Karpas-422 (cell line): ENCODE results near the gene SLC4A8. TPM values are rescaled to one million over a fixed set of nuclear protein-coding genes. Genes with fewer than 3 reads are reported as not detected.
"Not testable (repeated sequence)": the region's sequence is repeated elsewhere in the genome, so short reads cannot be mapped to it uniquely, and the experiment has no call there.

Experiments
- DNase-seq: peaks from one replicate; pipeline ENCODE4 v3.0.0-alpha.2; 2015
- H2AFZ ChIP-seq: fragments of 200-600 bp; sonication (generic); 2 replicates; pipeline ENCODE4 v1.6.1; 2014; ENCODE audit warnings: antibody characterized with exemption, low read length, mixed read lengths
- H3K27ac ChIP-seq: fragments of 200-600 bp; sonication (generic); 2 replicates; pipeline ENCODE4 v1.5.1; 2014; ENCODE audit warnings: mild to moderate bottlenecking, low read length, moderate library complexity
- H3K27me3 ChIP-seq: fragments of 200-600 bp; sonication (generic); 2 replicates; pipeline ENCODE4 v1.6.1; 2014; ENCODE audit warnings: low read length, mixed read lengths
- H3K36me3 ChIP-seq: fragments of 200-600 bp; sonication (generic); 2 replicates; pipeline ENCODE4 v1.6.1; 2014; ENCODE audit warnings: low read length, mixed read lengths; ENCODE audit not compliant: insufficient read depth
- H3K4me1 ChIP-seq: fragments of 200-600 bp; sonication (generic); 2 replicates; pipeline ENCODE4 v1.6.1; 2014; ENCODE audit warnings: mild to moderate bottlenecking, low read length, mixed read lengths
- H3K4me2 ChIP-seq: fragments of 200-600 bp; sonication (generic); 2 replicates; pipeline ENCODE4 v1.6.1; 2014; ENCODE audit warnings: low read length, low read depth, mild to moderate bottlenecking; ENCODE audit not compliant: poor library complexity, severe bottlenecking
- H3K4me3 ChIP-seq: fragments of 200-600 bp; sonication (generic); 2 replicates; pipeline ENCODE4 v1.5.1; 2014; ENCODE audit warnings: mild to moderate bottlenecking, antibody characterized with exemption, low read length, mixed read lengths
- H3K79me2 ChIP-seq: fragments of 200-600 bp; sonication (generic); 2 replicates; pipeline ENCODE4 v1.6.1; 2014; ENCODE audit warnings: mild to moderate bottlenecking, low read length, mixed read lengths
- H3K9ac ChIP-seq: fragments of 200-600 bp; sonication (generic); 2 replicates; pipeline ENCODE4 v1.6.0; 2014; ENCODE audit warnings: low read length
- H3K9me2 ChIP-seq: fragments of 200-600 bp; sonication (generic), shearing (Covaris generic); replicated peaks from 2 replicates; pipeline ENCODE4 v1.6.0; 2014; ENCODE audit warnings: mild to moderate bottlenecking, low read length, moderate library complexity; ENCODE audit not compliant: insufficient read depth
- H3K9me3 ChIP-seq: fragments of 300-700, 200-600 bp; sonication (generic); 2 replicates; pipeline ENCODE4 v1.6.1; 2014; ENCODE audit warnings: low read length, mixed read lengths
- H4K20me1 ChIP-seq: fragments of 200-600 bp; sonication (generic); 2 replicates; pipeline ENCODE4 v1.6.1; 2014; ENCODE audit warnings: mild to moderate bottlenecking, antibody characterized with exemption, low read length, low read depth; ENCODE audit not compliant: insufficient read depth
- total RNA-seq: library from RNA; depleted of rRNA; stranded (reverse); fragments of >200 nt; shearing (Covaris generic); gene quantifications from 2 replicates; pipeline ENCODE4 v1.2.3, GENCODE V29; 2014; ENCODE audit warnings: low replicate concordance

Gene SLC4A8
- total RNA-seq, 1 experiment from 2014 or later: 9.1 TPM

DNA sequence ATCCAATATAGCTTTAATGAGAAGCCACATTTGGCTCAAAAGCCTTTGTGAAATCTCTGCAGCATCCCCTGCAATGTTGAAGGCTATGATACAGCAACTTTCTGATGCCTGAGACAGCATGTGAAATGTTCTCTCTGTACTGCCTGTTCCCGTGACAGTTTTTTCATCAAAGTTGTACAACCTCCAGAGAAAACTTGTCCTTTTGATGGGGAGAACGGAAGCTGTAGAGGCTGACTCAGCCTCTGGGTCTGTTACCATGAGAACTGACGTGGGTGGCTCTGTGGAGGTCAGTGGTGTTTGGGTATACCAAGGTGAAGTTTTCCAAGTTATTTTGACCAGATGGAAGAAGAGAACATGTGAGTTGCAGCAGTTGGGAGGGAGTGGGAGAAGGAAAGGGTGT lies 17.0 kb downstream of the SLC4A8 start:
- no peak for DNase-seq
- no peak overlapping the region for H3K4me2 ChIP-seq

DNA sequence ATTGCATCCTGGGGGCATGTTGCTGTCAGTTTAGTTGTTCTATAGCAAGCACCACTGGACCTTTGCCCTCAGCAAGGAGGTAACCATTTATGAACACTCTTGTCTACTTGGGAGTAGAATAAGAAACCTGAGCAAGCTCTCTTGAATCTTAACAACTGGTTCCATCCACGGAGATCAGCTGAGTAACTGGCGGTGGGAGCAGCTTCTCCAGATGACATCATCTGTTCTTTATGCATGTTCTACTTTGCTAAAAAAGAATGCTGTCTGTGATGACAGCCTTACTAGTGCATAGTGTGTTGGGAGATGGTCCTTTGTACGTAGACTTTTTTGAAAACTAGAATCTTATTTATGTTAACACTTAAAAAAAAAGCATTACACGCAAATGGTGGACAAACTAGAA lies 17.7 kb downstream of the SLC4A8 start:
- no peaks in the 10 kb centered on the region for H3K36me3 ChIP-seq
- H3K27me3 ChIP-seq: no peaks in the 10 kb centered on the region
- no peak overlapping the region for H3K4me2 ChIP-seq
- H3K27ac ChIP-seq: no peak overlapping the region
- no peak overlapping the region for H2AFZ ChIP-seq
- no peaks in the 10 kb centered on the region for H3K9me2 ChIP-seq
- no peaks in the 10 kb centered on the region for H3K4me1 ChIP-seq
- no peak overlapping the region for H3K4me3 ChIP-seq
- no peaks in the 10 kb centered on the region for H3K9me3 ChIP-seq
- no peaks in the 10 kb centered on the region for H3K79me2 ChIP-seq
- no peaks in the 10 kb centered on the region for H4K20me1 ChIP-seq
- H3K9ac ChIP-seq: no peak overlapping the region
- DNase-seq: no peak

More for the DNA sequence above, 17.0 kb downstream of the SLC4A8 start:
- Histone ChIP-seq H3K79me2 (no peaks in the 10 kb centered on the region), H3K9me3 (no peaks in the 10 kb centered on the region), H3K4me3 (no peak overlapping the region), H3K4me1 (no peaks in the 10 kb centered on the region), H3K27ac (no peak overlapping the region), H4K20me1 (no peaks in the 10 kb centered on the region), H2AFZ (no peak overlapping the region), H3K27me3 (no peaks in the 10 kb centered on the region), H3K9me2 (no peaks in the 10 kb centered on the region), H3K36me3 (no peaks in the 10 kb centered on the region), H3K9ac (no peak overlapping the region)

DNA sequence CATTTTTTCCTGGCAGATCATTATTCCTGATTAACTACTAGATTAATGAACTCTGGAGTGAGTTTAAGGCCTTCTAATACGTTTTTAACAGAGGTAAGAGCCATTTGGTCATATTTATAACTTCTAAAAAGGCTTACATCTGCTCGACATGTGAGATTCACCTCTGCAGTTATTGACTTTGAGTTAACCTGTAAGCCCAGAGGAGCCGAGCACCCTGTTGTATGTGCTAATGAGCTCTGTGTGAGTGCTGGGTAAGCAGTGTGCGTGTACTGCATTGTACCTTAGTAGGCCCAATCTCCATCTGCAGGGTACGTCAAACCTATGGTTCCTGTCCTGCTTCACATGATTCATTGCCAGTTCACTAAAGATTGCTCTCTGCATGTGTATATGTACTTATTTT lies 18.9 kb downstream of the SLC4A8 start:
- Histone ChIP-seq H3K9me2 (no peaks in the 10 kb centered on the region), H3K4me3 (no peak overlapping the region), H3K27ac (no peak overlapping the region), H3K9me3 (no peaks in the 10 kb centered on the region), H3K27me3 (no peaks in the 10 kb centered on the region), H3K9ac (no peak overlapping the region), H2AFZ (no peak overlapping the region), H3K36me3 (no peaks in the 10 kb centered on the region), H4K20me1 (no peaks in the 10 kb centered on the region), H3K79me2 (no peaks in the 10 kb centered on the region), H3K4me2 (no peak overlapping the region), H3K4me1 (no peaks in the 10 kb centered on the region)
- no peak for DNase-seq

DNA sequence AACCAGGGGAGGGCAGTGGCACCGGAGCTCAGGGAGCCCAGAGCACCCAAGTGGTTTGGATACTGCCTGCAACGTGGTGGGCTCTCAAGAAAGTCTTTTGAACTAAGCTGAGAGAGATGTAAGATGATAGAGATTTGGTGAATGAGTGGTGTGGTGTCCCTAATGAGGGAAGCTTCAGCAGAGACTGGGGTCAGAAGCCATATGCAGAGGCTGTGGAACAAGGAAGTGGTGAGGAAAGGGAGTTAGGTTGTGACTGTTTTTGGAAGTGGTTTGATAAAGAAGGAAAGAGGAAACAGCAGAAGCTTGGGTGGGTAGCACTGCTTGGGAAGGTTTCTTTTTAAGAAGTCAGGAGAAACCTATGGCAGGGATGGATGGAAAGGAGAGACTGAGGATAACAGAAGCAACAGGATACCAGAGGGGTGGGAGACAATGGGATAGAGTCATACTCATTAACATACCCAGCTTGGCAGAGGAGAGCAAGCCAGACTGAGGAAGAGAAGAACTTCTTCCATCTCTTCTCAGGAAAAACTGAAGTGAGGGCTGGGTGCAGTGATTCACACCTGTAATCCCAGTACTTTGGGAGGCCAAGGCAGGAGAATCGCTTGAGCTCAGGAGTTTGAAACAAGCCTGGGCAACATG lies 24.1 kb downstream of the SLC4A8 start:
- Histone ChIP-seq H2AFZ (no peak overlapping the region), H3K4me1 (no peaks in the 10 kb centered on the region), H3K79me2 (no peaks in the 10 kb centered on the region), H4K20me1 (no peaks in the 10 kb centered on the region), H3K4me3 (no peak overlapping the region), H3K9ac (no peak overlapping the region), H3K27me3 (no peaks in the 10 kb centered on the region), H3K36me3 (no peaks in the 10 kb centered on the region), H3K9me2 (no peaks in the 10 kb centered on the region), H3K27ac (no peak overlapping the region), H3K4me2 (no peak overlapping the region), H3K9me3 (no peaks in the 10 kb centered on the region)
- DNase-seq: peak; percentile 25

DNA sequence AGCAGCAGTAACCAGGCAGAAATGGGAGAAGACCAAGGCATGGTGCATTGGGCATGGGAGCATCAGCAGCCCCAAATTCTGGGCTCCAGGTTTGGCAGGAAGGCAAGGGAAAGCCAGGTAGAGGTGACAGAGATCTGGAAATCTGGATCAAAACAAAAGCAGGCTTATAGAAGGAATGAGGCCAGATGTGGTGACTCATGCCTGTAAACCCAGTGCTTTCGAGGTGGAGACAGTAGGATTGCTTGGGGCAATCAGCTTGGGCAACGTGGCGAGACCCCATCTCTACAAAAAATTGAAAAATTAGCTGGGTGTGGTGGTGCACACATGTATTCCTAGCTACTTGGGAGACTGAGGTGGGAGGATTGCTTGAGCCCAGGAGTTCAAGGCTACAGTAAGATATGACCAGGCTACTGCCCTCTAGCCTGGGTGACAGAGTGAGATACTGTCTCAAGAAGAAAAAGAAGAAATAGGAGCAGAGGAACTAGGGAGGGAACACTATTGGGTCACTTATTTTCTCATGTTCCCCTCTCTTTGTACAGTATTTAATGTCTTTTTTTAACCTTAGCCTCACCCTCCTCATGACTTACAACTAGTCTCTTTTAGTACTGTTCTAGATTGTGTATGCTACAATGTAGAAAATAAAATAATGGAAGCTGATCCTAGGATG lies 25.1 kb downstream of the SLC4A8 start:
- H3K9me2 ChIP-seq: no peaks in the 10 kb centered on the region
- H2AFZ ChIP-seq: no peak overlapping the region
- no peak overlapping the region for H3K9ac ChIP-seq
- H4K20me1 ChIP-seq: no peaks in the 10 kb centered on the region
- H3K4me1 ChIP-seq: no peaks in the 10 kb centered on the region
- no peak overlapping the region for H3K27ac ChIP-seq
- H3K4me2 ChIP-seq: no peak overlapping the region
- H3K36me3 ChIP-seq: no peaks in the 10 kb centered on the region
- H3K27me3 ChIP-seq: no peaks in the 10 kb centered on the region
- DNase-seq: no peak
- H3K79me2 ChIP-seq: no peaks in the 10 kb centered on the region
- no peaks in the 10 kb centered on the region for H3K9me3 ChIP-seq
- H3K4me3 ChIP-seq: no peak overlapping the region

DNA sequence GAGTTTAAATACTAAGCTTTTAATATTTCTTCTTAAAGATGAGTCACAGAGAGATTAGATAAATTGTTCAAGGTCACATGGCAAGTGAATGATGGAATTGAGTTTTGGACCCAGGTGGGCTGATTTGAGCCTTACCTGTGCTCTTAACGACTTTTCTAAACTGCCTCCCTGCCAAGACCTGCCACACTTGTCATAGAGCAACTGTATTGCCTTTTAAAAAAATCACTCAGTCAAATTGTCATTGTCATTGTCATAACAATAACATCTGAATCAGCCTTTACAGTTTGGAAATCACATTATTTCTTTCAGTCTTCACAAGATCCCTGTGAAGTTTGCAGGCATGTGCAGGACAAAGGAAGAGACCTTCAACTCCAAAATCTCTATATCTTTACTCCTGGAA lies 25.7 kb downstream of the SLC4A8 start:
- Histone ChIP-seq H2AFZ (no peak overlapping the region), H3K9me3 (no peaks in the 10 kb centered on the region), H3K79me2 (no peaks in the 10 kb centered on the region), H3K4me3 (no peak overlapping the region), H3K27ac (no peak overlapping the region), H3K4me1 (no peaks in the 10 kb centered on the region), H4K20me1 (no peaks in the 10 kb centered on the region), H3K4me2 (no peak overlapping the region), H3K9me2 (no peaks in the 10 kb centered on the region), H3K36me3 (no peaks in the 10 kb centered on the region), H3K9ac (no peak overlapping the region), H3K27me3 (no peaks in the 10 kb centered on the region)
- no peak for DNase-seq

GRCh38 chr12:51450806-51451205 lies 26.2 kb downstream of the SLC4A8 start:
- H3K4me1 ChIP-seq: no peaks in the 10 kb centered on the region
- no peak overlapping the region for H2AFZ ChIP-seq
- H4K20me1 ChIP-seq: no peaks in the 10 kb centered on the region
- H3K9me2 ChIP-seq: no peaks in the 10 kb centered on the region
- no peak overlapping the region for H3K4me2 ChIP-seq
- no peak overlapping the region for H3K27ac ChIP-seq
- H3K4me3 ChIP-seq: no peak overlapping the region
- no peak for DNase-seq
- H3K9me3 ChIP-seq: no peaks in the 10 kb centered on the region
- no peak overlapping the region for H3K9ac ChIP-seq
- H3K27me3 ChIP-seq: no peaks in the 10 kb centered on the region
- no peaks in the 10 kb centered on the region for H3K36me3 ChIP-seq
- no peaks in the 10 kb centered on the region for H3K79me2 ChIP-seq

- H3K4me3 ChIP-seq, H4K20me1 ChIP-seq, H3K4me1 ChIP-seq, H3K79me2 ChIP-seq, H2AFZ ChIP-seq, H3K9me3 ChIP-seq, H3K27ac ChIP-seq, DNase-seq, H3K9ac ChIP-seq, H3K27me3 ChIP-seq, H3K4me2 ChIP-seq, H3K36me3 ChIP-seq, H3K9me2 ChIP-seq: not testable (repeated sequence)
These were observed 29.4 kb downstream of the SLC4A8 start for GRCh38 chr12:51454016-51454415.
